Left lobe of liver (tissue), 2 donors: ENCODE data around the gene DMRTC2. TPM values are rescaled to one million over a fixed set of nuclear protein-coding genes. Genes with fewer than 3 reads are reported as not detected.

ENCODE experiments used
- ATAC-seq: fragments of 200-7000 bp; cut with Tn5 transposase; one replicate; pipeline ENCODE4 v1.9.1; 2020; ENCODE audit warnings: mild to moderate bottlenecking, moderate library complexity
- DNase-seq: peaks from one replicate; pipeline ENCODE4 v3.0.0-alpha.2; 2020; ENCODE audit warnings: low spot score
- total RNA-seq: library from RNA; stranded (reverse); gene quantifications from one replicate; pipeline ENCODE4 v1.2.1, GENCODE V29; 2021
- donor health status: DM: no; HTN: no; CAD: no; lungs with moderate emphysema.
- donor health status: DM: no; HTN: yes; CAD: no.

Gene DMRTC2
- total RNA-seq, 1 donor from 2014 or later: not detected

GRCh38 chr19:41845051-41845590, 279 bp downstream of the DMRTC2 start:
- ATAC-seq (no peak), DNase-seq (no peak)

- no peak for DNase-seq
- no peak for ATAC-seq
Observed at GRCh38 chr19:41847351-41848105, 2.7 kb downstream of the DMRTC2 start.

GRCh38 chr19:41848666-41849065, 3.8 kb downstream of the DMRTC2 start:
- DNase-seq (no peak), ATAC-seq (no peak)

- ATAC-seq (no peak), DNase-seq (no peak)
Observed at GRCh38 chr19:41849067-41849466, 4.2 kb downstream of the DMRTC2 start.

GRCh38 chr19:41850381-41850780, 5.5 kb downstream of the DMRTC2 start:
- ATAC-seq (no peak), DNase-seq (no peak)

- ATAC-seq: no peak
- no peak for DNase-seq
Observed at GRCh38 chr19:41851456-41851855, 6.6 kb downstream of the DMRTC2 start.

GRCh38 chr19:41853344-41853743, 8.5 kb downstream of the DMRTC2 start:
- ATAC-seq (no peak), DNase-seq (no peak)

GRCh38 chr19:41853768-41854167, 8.9 kb downstream of the DMRTC2 start:
- ATAC-seq (no peak), DNase-seq (no peak)

GRCh38 chr19:41859213-41859617, 14.4 kb downstream of the DMRTC2 start:
- DNase-seq (no peak), ATAC-seq (no peak)

GRCh38 chr19:41859618-41860418, 15.0 kb downstream of the DMRTC2 start, which contains the start of gene RPS19:
Gene RPS19, plus strand, starts transcription at chr19:41860255. Its CDS starts 520 bp downstream, at chr19:41860775.
- peak; percentile 91 for ATAC-seq

GRCh38 chr19:41860419-41861115, 15.7 kb downstream of the DMRTC2 start:
- DNase-seq: no peak
- no peak for ATAC-seq

More at GRCh38 chr19:41859618-41860418, 15.0 kb downstream of the DMRTC2 start, which contains the start of gene RPS19:
- peak; percentile 99 for DNase-seq

GRCh38 chr19:41861116-41861768, 16.4 kb downstream of the DMRTC2 start:
- DNase-seq: no peak
- ATAC-seq: no peak

- ATAC-seq (no peak), DNase-seq (no peak)
Observed at GRCh38 chr19:41861846-41862245, 17.0 kb downstream of the DMRTC2 start.

- DNase-seq (no peak), ATAC-seq (no peak)
Observed at GRCh38 chr19:41862445-41862986, 17.7 kb downstream of the DMRTC2 start.

GRCh38 chr19:41863209-41863931, 18.5 kb downstream of the DMRTC2 start:
- ATAC-seq (no peak), DNase-seq (no peak)

GRCh38 chr19:41864374-41864773, 19.5 kb downstream of the DMRTC2 start:
- DNase-seq (no peak), ATAC-seq (no peak)

- DNase-seq (no peak), ATAC-seq (no peak)
Observed at GRCh38 chr19:41866284-41866683, 21.4 kb downstream of the DMRTC2 start.

- ATAC-seq: no peak
- no peak for DNase-seq
Observed at GRCh38 chr19:41868120-41868988, 23.5 kb downstream of the DMRTC2 start.

- no peak for DNase-seq
Observed at GRCh38 chr19:41868989-41869300, 24.1 kb downstream of the DMRTC2 start.

More at GRCh38 chr19:41868989-41869300, 24.1 kb downstream of the DMRTC2 start:
- ATAC-seq: no peak
